OCI-LY3 (cell line): ENCODE measurements around the gene PRR14L.

ENCODE experiments used
- H2AFZ ChIP-seq: fragments of 200-600, 300-600 bp; shearing (Covaris generic); 2 replicates; pipeline ENCODE4 v1.6.0; 2014; ENCODE audit warnings: antibody characterized with exemption, low read depth, low read length
- H3K27ac ChIP-seq: fragments of 200-600, 300-600 bp; sonication (generic); 2 replicates; pipeline ENCODE4 v1.5.1; 2014; ENCODE audit warnings: mild to moderate bottlenecking, low read length, moderate library complexity, mixed read lengths
- H3K27me3 ChIP-seq: fragments of 200-600, 300-600 bp; sonication (generic); 2 replicates; pipeline ENCODE4 v1.6.1; 2014; ENCODE audit warnings: low read depth, low read length, mixed read lengths
- H3K36me3 ChIP-seq: fragments of 200-600, 300-600 bp; sonication (generic); replicated peaks from 2 replicates; pipeline ENCODE3; 2014; ENCODE audit warnings: low read depth, low read length, mixed read lengths
- H3K4me1 ChIP-seq: fragments of 300-600, 200-600 bp; sonication (generic); 2 replicates; pipeline ENCODE4 v1.6.1; 2014; ENCODE audit warnings: low read length, mixed read lengths
- H3K4me2 ChIP-seq: fragments of 200-600, 300-600 bp; sonication (generic); 2 replicates; pipeline ENCODE4 v1.6.1; 2014; ENCODE audit warnings: low read length, mixed read lengths
- H3K4me3 ChIP-seq: fragments of 300-600, 200-600 bp; sonication (generic); 2 replicates; pipeline ENCODE4 v1.5.1; 2014; ENCODE audit warnings: antibody characterized with exemption, mild to moderate bottlenecking, low read length, moderate library complexity
- H3K79me2 ChIP-seq: fragments of 300-600, 200-600 bp; shearing (Covaris generic); 2 replicates; pipeline ENCODE4 v1.6.1; 2014; ENCODE audit warnings: mild to moderate bottlenecking, low read length, mixed read lengths
- H3K9ac ChIP-seq: fragments of 300-600, 200-600 bp; shearing (Covaris generic); 2 replicates; pipeline ENCODE4 v1.6.0; 2014; ENCODE audit warnings: mild to moderate bottlenecking, low read length, moderate library complexity
- H3K9me3 ChIP-seq: fragments of 200-600, 300-600 bp; shearing (Covaris generic); 2 replicates; pipeline ENCODE4 v1.6.1; 2014; ENCODE audit warnings: low read length, mixed read lengths; ENCODE audit not compliant: insufficient read depth
- H4K20me1 ChIP-seq: fragments of 200-600, 300-600 bp; sonication (generic); 2 replicates; pipeline ENCODE4 v1.6.1; 2016; ENCODE audit warnings: low read length, mixed read lengths; ENCODE audit not compliant: insufficient read depth
- EZH2phosphoT487 ChIP-seq: fragments of 200-600 bp; shearing (Covaris generic); IDR thresholded peaks from 2 replicates; pipeline ENCODE4 v1.6.1; 2018; ENCODE audit warnings: antibody characterized with exemption, mixed run types, low read depth
- TF ChIP-seq, protein P1 (sequence below): fragments of 200-600, 300-600 bp; sonication (generic); IDR thresholded peaks from 2 replicates; pipeline ENCODE4 v1.5.1; 2014; ENCODE audit warnings: antibody characterized with exemption, low read length, low read depth

Gene PRR14L

DNA sequence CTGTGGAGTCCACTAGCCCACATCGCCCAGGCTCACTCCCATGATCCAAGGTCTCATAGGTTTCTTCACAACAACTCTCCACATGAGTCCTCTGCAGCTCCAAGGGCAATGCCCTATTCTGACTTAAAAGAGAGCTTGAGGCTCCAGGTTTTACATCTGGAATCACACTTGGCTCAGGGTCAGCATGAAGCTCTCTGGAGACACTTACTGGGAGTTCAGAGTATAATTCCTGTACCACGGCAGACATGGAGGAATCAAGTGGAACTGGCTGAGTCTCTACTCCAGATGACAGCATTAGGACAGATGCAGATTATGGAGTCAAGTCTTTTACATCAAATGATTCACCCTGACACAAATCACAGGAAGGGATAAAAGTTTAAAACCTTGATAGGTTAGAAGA is 11.4 kb downstream of the PRR14L start:
- H4K20me1 ChIP-seq = peaks cover 49% of the 10 kb centered on the region

DNA sequence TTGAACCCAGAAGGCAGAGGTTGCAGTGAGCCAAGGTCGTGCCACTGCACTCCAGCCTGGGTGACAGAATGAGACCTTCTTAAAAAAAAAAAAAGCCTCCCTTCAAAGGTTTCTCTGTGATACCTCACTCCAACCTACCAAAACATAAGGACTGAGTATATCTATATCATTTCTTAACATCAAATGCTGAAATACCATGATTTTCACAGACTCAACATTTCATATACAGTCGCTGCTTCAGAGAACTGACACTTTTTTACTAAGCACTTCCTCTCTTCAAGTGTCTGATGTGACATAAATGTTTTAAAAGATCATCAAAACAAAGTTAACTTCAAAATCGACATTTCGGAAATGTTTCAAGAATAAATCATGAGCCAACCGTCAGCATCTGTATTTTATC is 12.0 kb downstream of the PRR14L start:
- peaks cover 44% of the 10 kb centered on the region for H3K36me3 ChIP-seq
- no peak overlapping the region for H3K27ac ChIP-seq
- H3K4me2 ChIP-seq = no peak overlapping the region
- H3K4me1 ChIP-seq = peaks cover 4% of the 10 kb centered on the region; the same call in 1 of the 2 replicates
- no peaks in the 10 kb centered on the region for H3K27me3 ChIP-seq
- no peak for TF ChIP-seq EZH2phosphoT487
- peaks cover 49% of the 10 kb centered on the region for H4K20me1 ChIP-seq
- H3K79me2 ChIP-seq = peaks cover 93% of the 10 kb centered on the region
- no peak overlapping the region for H3K4me3 ChIP-seq
- H2AFZ ChIP-seq = no peak overlapping the region
- no peaks in the 10 kb centered on the region for H3K9me3 ChIP-seq
- no peak overlapping the region for H3K9ac ChIP-seq

More for the DNA sequence above, 11.4 kb downstream of the PRR14L start:
- Histone ChIP-seq H3K9ac (no peak overlapping the region), H3K36me3 (peaks cover 46% of the 10 kb centered on the region), H3K27ac (no peak overlapping the region), H3K4me2 (no peak overlapping the region), H3K4me3 (no peak overlapping the region), H3K9me3 (no peaks in the 10 kb centered on the region), H3K27me3 (no peaks in the 10 kb centered on the region), H3K79me2 (peaks cover 93% of the 10 kb centered on the region), H3K4me1 (peaks cover 4% of the 10 kb centered on the region; the same call in 1 of the 2 replicates), H2AFZ (no peak overlapping the region)
- TF ChIP-seq EZH2phosphoT487 = no peak
- TF ChIP-seq, protein P1, sequence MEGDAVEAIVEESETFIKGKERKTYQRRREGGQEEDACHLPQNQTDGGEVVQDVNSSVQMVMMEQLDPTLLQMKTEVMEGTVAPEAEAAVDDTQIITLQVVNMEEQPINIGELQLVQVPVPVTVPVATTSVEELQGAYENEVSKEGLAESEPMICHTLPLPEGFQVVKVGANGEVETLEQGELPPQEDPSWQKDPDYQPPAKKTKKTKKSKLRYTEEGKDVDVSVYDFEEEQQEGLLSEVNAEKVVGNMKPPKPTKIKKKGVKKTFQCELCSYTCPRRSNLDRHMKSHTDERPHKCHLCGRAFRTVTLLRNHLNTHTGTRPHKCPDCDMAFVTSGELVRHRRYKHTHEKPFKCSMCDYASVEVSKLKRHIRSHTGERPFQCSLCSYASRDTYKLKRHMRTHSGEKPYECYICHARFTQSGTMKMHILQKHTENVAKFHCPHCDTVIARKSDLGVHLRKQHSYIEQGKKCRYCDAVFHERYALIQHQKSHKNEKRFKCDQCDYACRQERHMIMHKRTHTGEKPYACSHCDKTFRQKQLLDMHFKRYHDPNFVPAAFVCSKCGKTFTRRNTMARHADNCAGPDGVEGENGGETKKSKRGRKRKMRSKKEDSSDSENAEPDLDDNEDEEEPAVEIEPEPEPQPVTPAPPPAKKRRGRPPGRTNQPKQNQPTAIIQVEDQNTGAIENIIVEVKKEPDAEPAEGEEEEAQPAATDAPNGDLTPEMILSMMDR = no peak

DNA sequence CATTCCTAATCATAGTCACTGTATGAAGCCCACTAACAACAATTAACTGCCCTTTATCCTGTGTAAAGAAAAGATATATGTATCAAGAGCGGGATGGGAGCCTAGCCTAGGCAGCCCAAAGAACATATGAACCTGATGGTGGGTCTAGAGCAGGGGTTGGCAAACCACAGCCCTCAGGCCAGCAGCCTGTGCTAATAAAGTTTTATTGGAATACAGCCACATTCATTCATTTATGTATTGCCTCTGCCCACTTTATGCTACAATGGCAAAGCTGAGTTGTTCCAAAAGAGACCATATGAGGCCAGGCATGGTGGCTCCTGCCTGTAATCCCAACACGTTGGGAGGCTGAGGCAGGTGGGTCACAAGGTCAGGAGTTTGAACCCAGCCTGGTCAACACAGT is 13.5 kb downstream of the PRR14L start:
- no peak overlapping the region for H3K4me2 ChIP-seq
- no peak overlapping the region for H3K4me3 ChIP-seq
- peaks cover 48% of the 10 kb centered on the region for H4K20me1 ChIP-seq
- TF ChIP-seq EZH2phosphoT487 = no peak
- TF ChIP-seq, protein P1 = no peak
- no peak overlapping the region for H3K27ac ChIP-seq
- H3K36me3 ChIP-seq = peaks cover 43% of the 10 kb centered on the region
- no peak overlapping the region for H3K9ac ChIP-seq
- H2AFZ ChIP-seq = no peak overlapping the region
- no peaks in the 10 kb centered on the region for H3K9me3 ChIP-seq
- H3K79me2 ChIP-seq = peaks cover 93% of the 10 kb centered on the region
- H3K27me3 ChIP-seq = no peaks in the 10 kb centered on the region
- H3K4me1 ChIP-seq = no peaks in the 10 kb centered on the region

DNA sequence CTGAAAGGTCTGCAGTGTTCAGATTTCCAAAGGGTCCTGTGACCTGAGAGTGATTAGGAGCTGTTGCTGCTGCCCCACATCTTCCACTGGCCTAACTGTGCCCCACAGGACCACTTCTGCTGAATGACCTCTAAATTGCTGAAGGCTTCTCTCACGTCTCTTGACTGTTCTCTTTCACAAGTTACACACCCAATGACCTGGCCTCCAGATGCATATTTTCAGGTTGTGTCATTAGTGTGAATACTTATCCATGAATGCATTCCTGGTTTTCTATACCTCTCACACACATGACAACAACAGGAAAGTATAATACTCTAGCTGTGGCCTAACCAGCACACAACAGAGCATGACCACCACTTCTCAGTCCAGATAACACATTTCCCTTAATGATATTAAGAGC is 15.4 kb downstream of the PRR14L start:
- peaks cover 36% of the 10 kb centered on the region for H3K36me3 ChIP-seq
- H3K9me3 ChIP-seq = no peaks in the 10 kb centered on the region
- no peak overlapping the region for H3K27ac ChIP-seq
- H3K79me2 ChIP-seq = peaks cover 95% of the 10 kb centered on the region
- H3K4me2 ChIP-seq = no peak overlapping the region
- H3K4me1 ChIP-seq = no peaks in the 10 kb centered on the region
- no peaks in the 10 kb centered on the region for H3K27me3 ChIP-seq
- no peak overlapping the region for H2AFZ ChIP-seq
- H3K4me3 ChIP-seq = no peak overlapping the region
- peaks cover 52% of the 10 kb centered on the region for H4K20me1 ChIP-seq
- no peak overlapping the region for H3K9ac ChIP-seq
- TF ChIP-seq, protein P1 = no peak
- TF ChIP-seq EZH2phosphoT487 = no peak

DNA sequence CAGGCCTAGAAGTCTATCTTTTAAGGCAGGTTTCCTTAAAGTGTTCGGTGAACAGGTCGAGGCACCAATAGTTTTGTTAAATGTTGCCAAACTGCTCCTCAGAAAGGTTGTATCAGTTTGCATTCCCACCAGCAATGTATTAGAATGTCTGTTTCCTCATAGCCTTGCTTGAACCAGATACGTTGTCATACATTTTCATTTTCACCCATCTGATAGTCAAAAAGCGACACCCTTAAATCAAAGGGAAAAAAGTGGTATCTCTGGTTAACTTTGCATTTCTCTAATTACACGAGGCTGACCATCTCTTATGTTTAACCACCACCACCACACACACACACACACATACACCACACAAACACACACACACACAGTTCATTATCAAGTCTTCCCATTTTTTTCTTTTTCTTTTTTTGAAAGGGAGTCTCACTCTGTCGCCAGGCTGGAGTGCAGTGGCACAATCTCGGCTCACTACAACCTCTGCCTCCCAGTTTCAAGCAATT is 16.3 kb downstream of the PRR14L start:
- Histone ChIP-seq H3K9me3 (no peaks in the 10 kb centered on the region), H3K36me3 (peaks cover 29% of the 10 kb centered on the region), H3K27ac (no peak overlapping the region), H3K4me1 (no peaks in the 10 kb centered on the region), H3K79me2 (peaks cover 95% of the 10 kb centered on the region), H4K20me1 (peaks cover 47% of the 10 kb centered on the region), H2AFZ (no peak overlapping the region), H3K4me2 (no peak overlapping the region), H3K27me3 (no peaks in the 10 kb centered on the region), H3K9ac (no peak overlapping the region), H3K4me3 (no peak overlapping the region)
- TF ChIP-seq, protein P1 = no peak
- no peak for TF ChIP-seq EZH2phosphoT487
